GM21529 (cell line): Measurements from ENCODE around the gene ZBTB39.
A peak's percentile ranks its signal among the peaks of the same experiment; 100 is the strongest.
"Not testable (repeated sequence)": the region's sequence is repeated elsewhere in the genome, so short reads cannot be mapped to it uniquely, and the experiment has no call there.

Experiments
- ATAC-seq: cut with Tn5 transposase; IDR thresholded peaks from one replicate; pipeline ENCODE4 v1.9.1; 2021; ENCODE audit not compliant: unreplicated experiment

Gene ZBTB39

DNA sequence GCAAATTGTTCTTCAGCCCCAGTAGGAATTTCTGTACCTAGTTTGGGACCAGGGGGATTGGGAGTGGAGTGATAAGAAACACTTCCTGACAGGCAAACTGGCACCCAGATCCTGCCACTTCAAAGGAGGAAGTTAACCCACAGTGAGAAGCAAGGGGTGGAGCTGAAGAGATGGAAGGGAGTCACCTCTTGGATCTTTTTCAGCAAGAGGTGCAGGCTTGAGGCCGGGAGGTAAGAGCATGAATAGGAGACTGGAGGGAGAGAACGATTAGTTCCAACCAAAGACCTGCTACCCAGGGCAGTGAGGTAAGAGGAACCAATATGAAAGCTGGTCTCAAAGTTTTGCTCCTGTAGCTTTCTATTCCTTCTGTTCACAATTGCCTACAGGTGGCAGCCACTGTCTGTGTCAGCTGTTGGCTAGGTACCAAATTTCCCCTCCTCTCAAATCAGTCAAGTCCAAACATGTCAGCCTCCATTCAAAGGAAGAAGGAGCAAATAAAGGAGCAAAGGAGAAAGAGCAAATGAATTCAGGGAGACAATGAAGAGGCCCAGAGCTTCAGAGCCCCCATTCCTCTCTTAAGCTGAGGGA, 24.9 kb upstream of the ZBTB39 start:
- ATAC-seq, result peak; percentile 62

DNA sequence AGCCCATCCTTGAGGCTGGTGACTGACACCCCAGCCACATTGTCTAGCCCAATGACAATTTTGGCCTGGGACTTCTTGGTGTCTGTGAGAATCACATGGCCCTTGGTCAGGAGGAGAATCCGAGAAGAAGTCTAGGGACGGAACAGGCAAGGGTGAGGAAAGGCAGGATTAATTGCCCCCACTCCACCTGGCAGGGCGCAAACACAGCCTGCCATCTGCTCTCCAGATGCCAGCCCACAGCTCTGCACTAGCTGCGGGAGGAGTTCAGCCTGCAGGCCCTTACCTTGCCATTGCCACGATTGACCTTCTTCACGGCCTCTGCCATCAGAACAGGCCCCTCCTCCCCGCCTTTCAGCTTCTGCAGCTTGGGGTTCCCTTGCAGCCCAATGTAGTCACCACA, 23.1 kb upstream of the ZBTB39 start:
- no peak for ATAC-seq

GRCh38 chr12:57027805-57028153, 21.4 kb upstream of the ZBTB39 start:
- no peak for ATAC-seq

DNA sequence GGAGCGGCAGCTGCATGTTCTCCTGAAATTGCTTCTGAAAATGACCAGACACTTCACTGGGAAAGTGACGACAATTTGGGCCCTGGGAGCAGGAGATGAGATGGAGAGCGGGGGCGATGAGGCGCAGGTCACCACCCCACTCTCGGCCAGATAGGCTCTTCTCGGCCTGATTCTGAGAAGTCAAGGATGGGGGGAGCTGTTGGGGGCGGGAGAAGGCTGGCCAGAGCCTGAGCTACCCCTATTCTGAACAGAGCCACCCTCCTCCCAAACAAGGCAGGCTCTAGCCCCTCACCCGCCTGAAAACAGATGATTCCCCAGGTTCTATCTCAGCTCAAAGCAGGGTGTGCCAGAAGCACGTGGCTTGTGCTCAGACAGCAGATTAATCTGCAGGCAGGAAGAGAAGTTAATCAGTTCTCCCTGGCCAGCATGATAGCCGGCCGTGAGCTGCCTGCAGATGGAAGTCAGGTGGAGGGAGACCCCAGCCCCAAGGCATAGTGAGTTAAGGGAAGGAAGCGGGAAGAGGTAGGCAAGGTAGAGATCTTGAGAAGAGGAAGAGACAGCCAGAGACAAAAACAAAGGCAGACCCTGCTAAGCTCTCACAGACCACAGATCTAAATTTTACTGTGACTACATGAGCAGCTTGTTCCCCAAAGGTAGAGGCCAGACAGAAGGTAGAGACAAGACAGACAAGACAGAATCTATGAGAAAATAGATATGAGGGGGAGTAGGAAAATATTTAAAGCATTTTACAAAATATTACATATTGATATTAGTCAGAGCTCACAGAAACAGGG, 20.9 kb upstream of the ZBTB39 start:
- no peak for ATAC-seq

DNA sequence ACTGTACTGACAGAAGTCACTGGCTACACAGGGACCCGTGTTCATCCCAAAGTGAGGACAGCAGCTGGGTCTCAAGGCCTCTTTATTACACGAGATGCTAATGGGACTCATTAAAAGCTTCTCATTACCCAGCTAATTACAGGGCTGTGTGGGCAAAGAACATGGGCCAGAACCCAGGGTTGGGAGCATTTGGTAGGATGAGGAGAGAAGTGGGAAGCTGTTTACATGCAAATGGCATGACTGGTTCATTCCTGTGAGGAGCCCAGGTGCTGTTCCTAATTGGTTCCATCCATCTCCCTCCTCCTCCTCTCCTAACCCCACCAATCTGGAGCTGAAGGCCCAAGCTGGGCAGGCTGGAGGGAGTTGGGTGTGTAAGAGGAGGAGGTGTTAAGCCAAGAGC, 18.9 kb upstream of the ZBTB39 start:
- ATAC-seq, result no peak

- ATAC-seq, result not testable (repeated sequence)
Measured at GRCh38 chr12:57022324-57022723, 16.0 kb upstream of the ZBTB39 start.

GRCh38 chr12:57019983-57020719, 13.8 kb upstream of the ZBTB39 start:
- ATAC-seq, result no peak

GRCh38 chr12:57018906-57019305, 12.6 kb upstream of the ZBTB39 start:
- ATAC-seq, result no peak

GRCh38 chr12:57018353-57018752, 12.0 kb upstream of the ZBTB39 start:
- not testable (repeated sequence) for ATAC-seq

GRCh38 chr12:57016348-57016747, 10.0 kb upstream of the ZBTB39 start, which contains the start of gene TAC3:
Gene TAC3, minus strand, starts transcription at chr12:57016529. Its CDS starts 732 bp downstream, at chr12:57015797.
- no peak for ATAC-seq

- ATAC-seq, result peak; percentile 88
Measured at GRCh38 chr12:57012600-57013465, 6.5 kb upstream of the ZBTB39 start.

DNA sequence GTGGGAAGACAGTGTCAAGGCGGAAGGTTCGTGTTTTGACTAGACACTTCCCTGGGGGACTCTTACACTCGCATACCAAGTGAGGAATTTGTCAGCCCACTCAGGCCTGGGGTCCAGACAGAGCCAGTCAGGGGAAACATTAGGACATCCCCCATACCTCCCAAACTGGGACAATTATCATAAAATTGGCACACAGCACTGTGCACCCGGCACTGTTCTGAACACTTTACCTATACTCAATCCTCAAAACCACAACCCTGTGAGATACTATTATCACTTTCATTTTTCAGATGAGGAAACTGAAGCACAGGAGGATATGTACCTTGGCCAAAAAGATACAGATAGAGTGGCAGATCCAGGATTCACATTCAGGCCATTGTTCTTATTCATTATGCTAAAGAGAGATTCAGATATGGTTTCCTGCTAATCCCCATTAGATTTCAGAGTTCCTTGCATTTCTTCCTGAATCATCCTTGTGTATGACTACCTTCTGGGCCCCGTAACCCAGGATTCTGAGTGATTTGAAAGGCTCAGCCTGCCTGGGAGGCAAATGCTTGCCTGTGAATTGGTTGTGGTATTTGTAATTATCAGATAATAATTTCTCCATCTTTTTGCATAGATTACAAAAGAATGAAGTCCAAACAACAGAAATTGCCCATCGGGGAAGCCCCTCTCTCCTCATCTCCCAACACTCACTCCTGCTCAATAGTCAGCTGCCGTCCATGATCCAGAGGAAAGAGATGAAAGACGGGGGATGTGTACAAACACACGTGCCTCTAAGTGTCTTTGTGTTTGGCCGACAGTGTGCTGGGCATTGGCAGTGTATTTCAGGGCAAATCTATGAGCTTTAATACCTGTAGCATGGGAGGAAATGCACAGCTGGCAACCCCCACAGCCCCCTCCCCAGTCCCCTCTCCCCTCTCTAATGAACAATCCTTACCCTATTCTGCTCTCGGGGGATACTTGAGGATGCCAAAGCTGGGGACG, 5.4 kb upstream of the ZBTB39 start:
- peak; percentile 51 for ATAC-seq

DNA sequence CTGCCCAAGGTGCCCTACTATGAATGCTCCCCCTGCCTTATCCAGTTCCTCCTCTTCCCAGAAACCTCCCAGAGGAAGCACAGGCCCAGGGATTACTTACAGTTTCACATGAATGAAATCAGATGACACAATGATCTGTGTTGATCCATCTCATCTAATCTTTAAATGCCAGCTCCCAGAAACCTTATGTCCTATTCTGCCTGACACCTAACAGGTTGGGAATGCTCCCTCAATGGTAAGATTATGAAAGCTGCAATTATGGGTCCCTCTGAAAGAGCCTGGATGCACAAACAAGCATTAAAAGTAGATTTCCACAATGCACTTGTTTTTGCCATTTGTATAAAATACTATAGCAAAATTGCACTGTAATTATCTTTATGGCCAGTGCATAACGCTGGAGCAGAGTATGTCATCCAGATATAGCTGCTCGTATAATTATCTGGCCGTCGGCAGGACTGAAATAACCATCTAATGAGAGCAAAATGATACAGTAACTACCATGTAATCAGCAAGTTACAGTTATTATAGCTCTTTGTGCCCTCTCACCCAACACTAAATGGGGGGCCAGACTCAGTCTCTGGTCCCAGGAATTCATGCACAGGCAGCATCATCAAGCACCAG, 4.4 kb upstream of the ZBTB39 start:
- no peak for ATAC-seq

GRCh38 chr12:57009949-57010626, 3.7 kb upstream of the ZBTB39 start:
- ATAC-seq, result no peak

DNA sequence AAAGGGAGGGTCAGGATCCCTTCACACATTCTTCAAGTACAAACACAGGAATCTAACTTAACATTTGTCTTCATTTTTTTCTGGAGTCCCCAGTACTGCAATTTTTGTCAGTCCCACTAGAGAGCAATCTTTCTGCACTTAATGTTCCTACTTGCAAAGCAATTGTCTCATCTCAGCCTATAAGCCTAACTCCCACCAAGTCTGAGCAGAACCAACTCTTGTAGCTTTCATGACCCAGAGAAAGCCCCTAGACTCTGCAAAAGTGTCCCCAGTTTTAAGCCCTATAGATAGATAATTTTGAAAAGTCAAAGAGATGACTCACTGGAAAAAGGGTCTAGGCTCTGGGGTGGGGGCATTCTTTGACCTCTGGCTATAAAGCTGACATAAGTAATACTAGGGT, 1.8 kb upstream of the ZBTB39 start:
- no peak for ATAC-seq

DNA sequence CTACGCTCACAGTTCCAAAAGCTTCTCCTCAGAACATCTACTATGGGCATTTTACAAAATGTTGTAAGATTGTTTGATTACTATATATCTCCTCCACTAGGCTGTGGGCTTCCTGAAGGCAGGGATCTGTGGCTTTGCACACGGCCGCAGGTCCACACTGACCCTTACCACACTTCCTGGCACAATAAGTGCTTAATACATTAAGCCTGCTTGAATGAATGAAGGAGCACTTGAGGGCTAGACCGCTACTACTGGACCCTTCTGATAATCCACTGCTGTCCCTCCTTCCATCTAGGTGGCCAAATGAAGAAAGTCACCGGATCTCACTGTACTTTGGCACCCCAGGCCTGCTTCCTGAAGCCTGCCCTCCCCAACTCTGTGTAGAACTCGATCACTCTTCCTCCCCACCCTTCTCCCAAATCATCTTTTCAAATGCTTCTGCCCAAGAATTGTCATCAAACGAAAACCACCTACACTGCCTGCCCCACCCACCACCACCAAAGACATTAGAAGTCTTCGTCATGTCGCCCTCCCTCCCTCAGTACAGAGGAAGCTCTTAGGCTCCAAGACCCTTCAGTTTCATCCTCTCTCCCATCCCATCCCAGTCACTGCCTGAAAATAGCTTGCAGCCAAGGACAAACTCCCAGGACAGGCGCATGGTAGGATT, 596 bp upstream of the ZBTB39 start:
- no peak for ATAC-seq

- no peak for ATAC-seq
Measured at GRCh38 chr12:57004651-57005050, 1.7 kb downstream of the ZBTB39 start.

DNA sequence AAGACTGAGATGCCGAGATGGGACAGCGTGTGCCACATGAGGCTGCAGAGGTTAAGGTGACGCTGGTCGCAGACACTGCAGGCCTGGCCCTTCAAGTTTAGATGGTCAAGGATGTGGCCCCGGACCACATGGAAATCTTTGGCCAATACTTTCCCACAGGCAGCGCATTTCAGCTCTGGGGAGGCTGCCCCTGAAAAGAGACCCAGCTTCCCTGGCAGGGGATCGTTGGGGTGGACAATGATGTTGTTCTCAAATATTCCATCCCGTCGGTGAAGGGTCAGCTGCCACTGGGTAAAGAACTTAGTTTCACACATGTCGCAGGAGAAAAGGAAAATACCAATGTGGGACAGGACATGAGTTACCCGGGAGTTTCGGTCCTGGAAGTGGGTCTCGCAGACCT, 3.0 kb downstream of the ZBTB39 start:
- no peak for ATAC-seq
